Adrenal gland (tissue), 12 donors: ENCODE data around the gene S100A6. TPM values are rescaled to one million over a fixed set of nuclear protein-coding genes. Genes with fewer than 3 reads are reported as not detected.

ENCODE experiments used
- DNase-seq, 7 donors: peaks; one replicate each; pipeline ENCODE4 v3.0.0-alpha.2; 2019 to 2020
- H3K27ac ChIP-seq, 5 donors: fragments of 200-600 bp; sonication (generic) in 4 of 5; 1 replicate in 3 of 5; 2 replicates in 2 of 5; pipeline versions ENCODE4 v1.5.1 to v1.8.0; 2016 to 2020; ENCODE audit warnings: mild to moderate bottlenecking in 1 of 5
- H3K27me3 ChIP-seq: fragments of 200-600 bp; 2 replicates; pipeline ENCODE4 v1.8.0; 2021
- H3K36me3 ChIP-seq, 2 donors: fragments of 200-600 bp; replicated peaks in 1 of 2; 1 replicate in 1 of 2; 2 replicates in 1 of 2; pipeline versions ENCODE4 v1.5.1 to v1.8.0; 2018 to 2022
- H3K4me1 ChIP-seq, 2 donors: fragments of 200-600 bp; replicated peaks in 1 of 2; 1 replicate in 1 of 2; 2 replicates in 1 of 2; pipeline versions ENCODE4 v1.5.1 to v1.8.0; 2018 to 2021
- H3K4me3 ChIP-seq, 4 donors: fragments of 200-600 bp; sonication (generic) in 3 of 4; one replicate each; pipeline ENCODE4 v1.5.1; 2016 to 2018
- H3K9me3 ChIP-seq, 3 donors: fragments of 200-600 bp; sonication (generic) in 1 of 3; replicated peaks in 1 of 3; 1 replicate in 2 of 3; 2 replicates in 1 of 3; pipeline versions ENCODE4 v1.5.1 to v1.8.0; 2016 to 2021
- POLR2A ChIP-seq, 2 donors: fragments of 450-650 bp; IDR thresholded peaks; one replicate each; pipeline ENCODE4 v1.6.1; 2017; ENCODE audit warnings: antibody characterized with exemption in 2 of 2, mild to moderate bottlenecking in 2 of 2, moderate library complexity in 1 of 2
- WGBS, 4 donors: extraction: QIAGEN DNeasy Blood & Tissue Kit in 2 of 4; methylation state at CpG; one replicate each; pipeline versions ENCODE4 v1.1.5 to v1.1.7; 2013 to 2017; 5-methylcytosine and 5-hydroxymethylcytosine counted together
- intact Hi-C, 2 donors: fragments of 100-400 bp; cut with DNase I; formaldehyde crosslinking; loops; one replicate each; pipeline versions ENCODE4 v1.14.1 to v1.15.0; 2022 to 2023
- polyA plus RNA-seq, 3 donors: library from polyadenylated mRNA; stranded (reverse); fragments of 200-250 nt in 2 of 3; fragments of 350-450 nt in 1 of 3; fragmentation: Illumina TruSeq in 1 of 3; extraction: RNeasy Lipid Tissue Mini Kit (QIAGEN cat#74804) in 1 of 3; gene quantifications; one replicate each; pipeline ENCODE4 v1.2.3, GENCODE V29; 2013 to 2014
- total RNA-seq, 9 donors: library from RNA; depleted of rRNA in 4 of 9; stranded (reverse); fragments of >200 nt in 4 of 9; fragments of 120-200 nt in 1 of 9; fragmentation: NEBNext Ultra II Directional in 1 of 9; extraction: Animal tissue kit (Norgen Biotek cat#: 25700) in 1 of 9; gene quantifications; one replicate each; pipeline versions ENCODE4 v1.1.0 to v1.2.4, GENCODE V29; 2013 to 2023
- TF ChIP-seq, protein P1 (sequence below), 6 experiments: fragments of 450-650 bp in 4 of 6; fragments of 200-600 bp in 2 of 6; sonication (generic) in 1 of 6; IDR thresholded peaks; 1 replicate in 5 of 6; 2 replicates in 1 of 6; pipeline versions ENCODE4 v1.5.1 to v1.8.0; 2016 to 2021; ENCODE audit warnings: antibody characterized with exemption in 6 of 6, mild to moderate bottlenecking in 2 of 6, moderate library complexity in 1 of 6
- donor health status: healthy with polysubstance abuse.
- donor health status: Bipolar disorder and iron deficiency.
- donor health status: DM: yes; HTN: yes; CAD: no.
- donor health status: DM: no; HTN: no; CAD: no.
- donor health status: DM: no; HTN: no; CAD: no.
- donor health status: DM: yes; HTN: yes; CAD: no.

S100A6 gene
- total and polyA plus RNA-seq, 12 donors = 39.4 to 4,129 (median 372) TPM

DNA sequence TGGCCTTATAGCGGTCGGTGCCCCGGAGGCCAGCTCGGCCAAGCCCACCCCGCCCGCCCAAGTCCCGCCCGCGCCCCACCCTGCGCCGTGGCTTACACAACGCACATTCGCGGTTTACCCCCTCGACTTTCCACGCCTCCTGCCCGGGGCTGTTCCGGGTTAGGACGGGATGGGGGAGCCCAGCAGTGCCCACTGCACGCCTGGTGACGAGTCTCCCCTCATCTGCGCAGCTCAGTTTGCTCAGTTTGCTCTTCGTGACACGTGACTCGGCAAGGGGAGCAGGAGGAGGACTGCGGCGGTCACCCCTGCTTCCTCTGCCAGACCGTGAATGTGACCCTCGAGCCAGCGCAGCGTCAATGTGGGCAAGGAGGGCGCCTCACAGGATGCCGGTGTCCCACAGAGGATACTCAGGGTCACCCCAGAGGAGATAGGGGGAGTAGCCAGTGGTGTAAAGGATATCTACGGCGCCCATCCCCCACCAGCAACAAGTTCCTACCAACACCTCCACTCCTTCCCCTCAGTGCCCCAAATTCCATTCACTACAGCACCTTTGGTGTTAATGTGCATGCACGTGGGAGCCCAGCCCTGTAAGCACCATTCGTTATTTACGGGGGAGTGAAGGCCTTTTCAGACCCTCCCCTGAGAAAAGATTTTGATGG is 350 bp upstream of the S100A6 start:
- no peaks in the 10 kb centered on the region for H3K36me3 ChIP-seq
- peak; percentile 74 to 93 (median 86) for DNase-seq
- H3K4me3 ChIP-seq = peak overlapping the region; percentile 18 to 72 (median 56)
- WGBS, 4 donors = 1 to 4% (median 2%) methylated on average over 5 to 38 of the region's 38 CpGs
- intact Hi-C loops = no loop called here
- H3K4me1 ChIP-seq = peaks cover 22 to 35% of the 10 kb centered on the region in 2 donors
- peak overlapping the region; percentile 53 to 94 (median 86) for H3K27ac ChIP-seq
- TF ChIP-seq, protein P1, sequence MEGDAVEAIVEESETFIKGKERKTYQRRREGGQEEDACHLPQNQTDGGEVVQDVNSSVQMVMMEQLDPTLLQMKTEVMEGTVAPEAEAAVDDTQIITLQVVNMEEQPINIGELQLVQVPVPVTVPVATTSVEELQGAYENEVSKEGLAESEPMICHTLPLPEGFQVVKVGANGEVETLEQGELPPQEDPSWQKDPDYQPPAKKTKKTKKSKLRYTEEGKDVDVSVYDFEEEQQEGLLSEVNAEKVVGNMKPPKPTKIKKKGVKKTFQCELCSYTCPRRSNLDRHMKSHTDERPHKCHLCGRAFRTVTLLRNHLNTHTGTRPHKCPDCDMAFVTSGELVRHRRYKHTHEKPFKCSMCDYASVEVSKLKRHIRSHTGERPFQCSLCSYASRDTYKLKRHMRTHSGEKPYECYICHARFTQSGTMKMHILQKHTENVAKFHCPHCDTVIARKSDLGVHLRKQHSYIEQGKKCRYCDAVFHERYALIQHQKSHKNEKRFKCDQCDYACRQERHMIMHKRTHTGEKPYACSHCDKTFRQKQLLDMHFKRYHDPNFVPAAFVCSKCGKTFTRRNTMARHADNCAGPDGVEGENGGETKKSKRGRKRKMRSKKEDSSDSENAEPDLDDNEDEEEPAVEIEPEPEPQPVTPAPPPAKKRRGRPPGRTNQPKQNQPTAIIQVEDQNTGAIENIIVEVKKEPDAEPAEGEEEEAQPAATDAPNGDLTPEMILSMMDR (IDR thresholded peaks at IDR 0.05) = peak in 1 of 6 experiments; percentile 3
- TF ChIP-seq POLR2A (IDR thresholded peaks at IDR 0.05) = peak; percentile 42 to 82
- no peaks in the 10 kb centered on the region for H3K27me3 ChIP-seq
- H3K9me3 ChIP-seq = no peaks in the 10 kb centered on the region

DNA sequence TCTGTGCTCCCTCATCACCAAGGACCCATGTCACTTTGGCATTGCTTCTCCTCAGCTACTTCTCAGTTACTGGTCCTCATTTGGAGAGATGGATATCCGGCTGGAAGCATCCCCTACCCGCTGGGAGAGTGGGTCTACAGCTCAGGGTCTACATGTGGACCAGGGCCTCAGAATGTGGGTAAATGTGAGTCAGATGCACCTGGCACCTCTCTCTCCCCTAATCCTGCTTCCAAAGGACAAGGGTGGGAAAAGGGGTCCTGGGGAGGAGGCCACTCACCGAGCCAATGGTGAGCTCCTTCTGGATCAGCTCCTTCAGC is 908 bp downstream of the S100A6 start:
- TF ChIP-seq, protein P1 (IDR thresholded peaks at IDR 0.05) = no peak
- TF ChIP-seq POLR2A (IDR thresholded peaks at IDR 0.05) = no peak
- Histone ChIP-seq H3K4me3 (peak overlapping the region in 2 of 4 donors; percentile 65 to 72), H3K27me3 (no peaks in the 10 kb centered on the region), H3K4me1 (peaks cover 22 to 35% of the 10 kb centered on the region in 2 donors), H3K27ac (peak overlapping the region in 4 of 5 donors; percentile 83 to 94 (median 90)), H3K36me3 (no peaks in the 10 kb centered on the region), H3K9me3 (no peaks in the 10 kb centered on the region)
- intact Hi-C loops = loop anchor here in 1 of 2 donors (5.0 kb wide), 1 partner anchor 32 kb away; the partner anchor contains the start of gene S100A2
- 69 to 97% (median 88%) methylated on average over 3 of the region's 3 CpGs for WGBS, 4 donors
- no peak for DNase-seq

DNA sequence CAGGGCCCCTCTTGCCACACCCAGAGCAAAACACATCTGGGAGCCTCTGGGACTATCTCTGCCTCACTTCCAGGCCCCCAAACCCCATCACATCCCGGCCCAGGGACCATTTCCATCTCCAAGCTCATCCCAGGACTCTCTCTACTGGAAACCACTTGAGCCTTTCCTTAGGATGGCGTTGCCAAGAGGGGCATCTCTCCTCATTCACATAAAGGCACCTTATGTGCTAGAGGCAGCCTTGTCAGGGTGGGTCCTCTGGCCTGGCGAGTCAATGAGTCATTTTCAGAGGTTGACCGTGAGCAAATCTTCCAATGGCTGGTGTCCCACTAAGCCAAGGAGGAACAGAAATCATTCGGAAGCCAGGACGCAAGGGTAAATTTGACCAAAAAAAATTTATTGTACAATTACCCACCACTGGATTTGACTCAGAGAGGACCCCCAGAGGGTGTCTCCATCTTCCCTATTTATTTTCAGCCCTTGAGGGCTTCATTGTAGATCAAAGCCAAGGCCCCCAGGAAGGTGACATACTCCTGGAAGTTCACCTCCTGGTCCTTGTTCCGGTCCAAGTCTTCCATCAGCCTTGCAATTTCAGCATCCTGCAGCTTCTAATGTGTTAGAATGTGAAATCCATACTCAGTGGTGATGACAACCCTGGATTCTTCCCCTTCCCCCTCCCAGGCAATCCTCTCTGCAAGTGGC is 1.4 kb downstream of the S100A6 start:
- H3K27me3 ChIP-seq = no peaks in the 10 kb centered on the region
- no peaks in the 10 kb centered on the region for H3K36me3 ChIP-seq
- WGBS, 4 donors = 58 to 86% (median 68%) methylated on average over 6 to 7 of the region's 7 CpGs
- no peaks in the 10 kb centered on the region for H3K9me3 ChIP-seq
- peaks cover 22 to 35% of the 10 kb centered on the region in 2 donors for H3K4me1 ChIP-seq
- peak overlapping the region in 4 of 5 donors; percentile 83 to 94 (median 90) for H3K27ac ChIP-seq
- peak overlapping the region in 1 of 4 donors; percentile 65 for H3K4me3 ChIP-seq
- intact Hi-C loops = loop anchor here in 1 of 2 donors (5.0 kb wide), 1 partner anchor 33 kb away; the partner anchor contains the start of gene S100A2
- TF ChIP-seq, protein P1 (IDR thresholded peaks at IDR 0.05) = no peak
- DNase-seq = no peak

DNA sequence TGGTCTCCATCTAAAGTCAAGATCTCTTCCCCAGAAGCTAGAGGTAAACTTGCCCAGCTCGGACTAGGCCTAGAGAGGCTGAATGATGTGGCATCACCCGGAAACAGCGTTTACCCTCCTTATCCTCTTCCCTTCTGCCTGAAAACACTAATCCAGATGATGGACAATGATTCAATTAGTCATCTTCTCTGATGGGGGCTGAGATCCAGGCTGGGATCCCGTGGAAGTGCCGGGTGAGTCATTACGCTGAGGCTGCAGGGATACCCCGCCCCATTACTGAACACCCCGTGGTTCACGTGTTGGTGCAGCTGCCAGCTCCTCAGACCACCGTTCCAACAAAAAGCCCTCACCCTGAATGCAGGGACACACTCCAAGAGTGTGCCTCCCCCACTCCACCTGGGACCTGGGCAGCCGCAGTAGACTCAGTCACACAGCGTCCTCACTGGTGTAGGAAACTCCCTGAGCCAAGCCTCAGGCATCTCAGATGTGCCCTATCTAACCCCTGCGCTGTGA is 2.0 kb downstream of the S100A6 start:
- TF ChIP-seq, protein P1 (IDR thresholded peaks at IDR 0.05) = no peak
- peak in 1 of 2 donors; percentile 6 for TF ChIP-seq POLR2A (IDR thresholded peaks at IDR 0.05)
- Histone ChIP-seq H3K27me3 (no peaks in the 10 kb centered on the region), H3K27ac (peak overlapping the region in 4 of 5 donors; percentile 42 to 94 (median 90)), H3K36me3 (no peaks in the 10 kb centered on the region), H3K4me1 (peaks cover 22 to 35% of the 10 kb centered on the region in 2 donors), H3K9me3 (no peaks in the 10 kb centered on the region), H3K4me3 (peak overlapping the region in 1 of 4 donors; percentile 65)
- intact Hi-C loops = loop anchor here (2.0 to 5.0 kb wide), 2 partner anchors 33 to 34 kb away; partner anchors contain the start of gene S100A2 (in 1 of the 2)
- peak in 4 of 7 donors; percentile 45 to 78 (median 70) for DNase-seq
- 35 to 51% (median 45%) methylated on average over 9 to 13 of the region's 13 CpGs for WGBS, 4 donors
